HEK293 (cell line): Measurements from ENCODE around the gene MAGEB17.

ENCODE experiments used
- HOXA7 ChIP-seq: sonication (generic); formaldehyde crosslinking; IDR thresholded peaks from 2 replicates; pipeline ENCODE4 v1.8.1; 2022; ENCODE audit warnings: missing genetic modification reagents, borderline replicate concordance
- KLF10 ChIP-seq: fragments of 450-650 bp; IDR thresholded peaks from 2 replicates; pipeline ENCODE4 v1.5.1; 2018; ENCODE audit warnings: missing biosample characterization, mild to moderate bottlenecking, missing genetic modification characterization
- TCF7L2 ChIP-seq: IDR thresholded peaks from 2 replicates; pipeline ENCODE4 v1.6.1; 2011; ENCODE audit warnings: low read depth, mild to moderate bottlenecking, inconsistent platforms, low read length, moderate library complexity, borderline replicate concordance
- YY1 ChIP-seq: fragments of 450-650 bp; formaldehyde crosslinking; IDR thresholded peaks from 2 replicates; pipeline ENCODE4 v1.5.1; 2018; ENCODE audit warnings: missing biosample characterization, missing genetic modification characterization
- ZBTB10 ChIP-seq: fragments of 450-650 bp; formaldehyde crosslinking; IDR thresholded peaks from 2 replicates; pipeline ENCODE4 v1.5.1; 2016; ENCODE audit warnings: missing biosample characterization, missing genetic modification characterization
- ZNF146 ChIP-seq: fragments of 450-650 bp; formaldehyde crosslinking; IDR thresholded peaks from 2 replicates; pipeline ENCODE4 v1.5.1; 2016; ENCODE audit warnings: missing biosample characterization, missing genetic modification characterization
- ZNF274 ChIP-seq, 2 experiments: fragments of 200-500 bp in 1 of 2; fragments of 450-650 bp in 1 of 2; sonication (Bioruptor generic) in 1 of 2; formaldehyde crosslinking in 1 of 2; IDR thresholded peaks; 2 replicates each; pipeline versions ENCODE4 v1.5.1 to v1.6.1; 2014 to 2016; ENCODE audit warnings: borderline replicate concordance in 1 of 2, inconsistent platforms in 1 of 2, low read length in 1 of 2, missing biosample characterization in 1 of 2, missing genetic modification characterization in 1 of 2
- ZNF621 ChIP-seq: fragments of 450-650 bp; formaldehyde crosslinking; IDR thresholded peaks from 2 replicates; pipeline ENCODE4 v1.5.1; 2017; ENCODE audit warnings: missing biosample characterization, missing genetic modification characterization
- ZNF701 ChIP-seq: fragments of 450-650 bp; formaldehyde crosslinking; IDR thresholded peaks from 2 replicates; pipeline ENCODE4 v1.5.1; 2016; ENCODE audit warnings: missing biosample characterization, missing genetic modification characterization
- ZNF843 ChIP-seq: fragments of 450-650 bp; formaldehyde crosslinking; IDR thresholded peaks from 2 replicates; pipeline ENCODE4 v1.5.1; 2016; ENCODE audit warnings: missing biosample characterization, missing genetic modification characterization
- TF ChIP-seq, protein P1 (sequence below): fragments of 450-650 bp; formaldehyde crosslinking; IDR thresholded peaks from 2 replicates; pipeline ENCODE4 v1.5.1; 2016; ENCODE audit warnings: missing biosample characterization, missing genetic modification characterization
- TF ChIP-seq, protein P2 (sequence below): fragments of 450-650 bp; formaldehyde crosslinking; IDR thresholded peaks from 2 replicates; pipeline ENCODE4 v1.5.1; 2016; ENCODE audit warnings: missing biosample characterization, missing genetic modification characterization, borderline replicate concordance
- TF ChIP-seq, protein P3 (sequence below): fragments of 450-650 bp; formaldehyde crosslinking; optimal IDR thresholded peaks from 2 replicates; pipeline ENCODE3; 2016; ENCODE audit warnings: missing biosample characterization, mild to moderate bottlenecking, missing genetic modification characterization

GRCh38 chrX:16164748-16165147 is 2.5 kb upstream of the MAGEB17 start:
- TF ChIP-seq ZNF274 (IDR thresholded peaks at IDR 0.05; ENCODE audit: low read length) (no peak), ZNF274 (tag by site-specific recombination; IDR thresholded peaks at IDR 0.05; ENCODE audit: borderline replicate concordance) (no peak), YY1 (no peak), ZNF146 (tag by site-specific recombination) (no peak), HOXA7 (CRISPR knock-in tag) (no peak), ZNF701 (tag by site-specific recombination) (no peak), KLF10 (no peak), ZNF843 (tag by site-specific recombination) (no peak), ZBTB10 (tag by site-specific recombination) (no peak), ZNF621 (no peak), TCF7L2 (no peak)
- TF ChIP-seq, protein P1, sequence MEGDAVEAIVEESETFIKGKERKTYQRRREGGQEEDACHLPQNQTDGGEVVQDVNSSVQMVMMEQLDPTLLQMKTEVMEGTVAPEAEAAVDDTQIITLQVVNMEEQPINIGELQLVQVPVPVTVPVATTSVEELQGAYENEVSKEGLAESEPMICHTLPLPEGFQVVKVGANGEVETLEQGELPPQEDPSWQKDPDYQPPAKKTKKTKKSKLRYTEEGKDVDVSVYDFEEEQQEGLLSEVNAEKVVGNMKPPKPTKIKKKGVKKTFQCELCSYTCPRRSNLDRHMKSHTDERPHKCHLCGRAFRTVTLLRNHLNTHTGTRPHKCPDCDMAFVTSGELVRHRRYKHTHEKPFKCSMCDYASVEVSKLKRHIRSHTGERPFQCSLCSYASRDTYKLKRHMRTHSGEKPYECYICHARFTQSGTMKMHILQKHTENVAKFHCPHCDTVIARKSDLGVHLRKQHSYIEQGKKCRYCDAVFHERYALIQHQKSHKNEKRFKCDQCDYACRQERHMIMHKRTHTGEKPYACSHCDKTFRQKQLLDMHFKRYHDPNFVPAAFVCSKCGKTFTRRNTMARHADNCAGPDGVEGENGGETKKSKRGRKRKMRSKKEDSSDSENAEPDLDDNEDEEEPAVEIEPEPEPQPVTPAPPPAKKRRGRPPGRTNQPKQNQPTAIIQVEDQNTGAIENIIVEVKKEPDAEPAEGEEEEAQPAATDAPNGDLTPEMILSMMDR (tag by site-specific recombination), result no peak
- TF ChIP-seq, protein P2, sequence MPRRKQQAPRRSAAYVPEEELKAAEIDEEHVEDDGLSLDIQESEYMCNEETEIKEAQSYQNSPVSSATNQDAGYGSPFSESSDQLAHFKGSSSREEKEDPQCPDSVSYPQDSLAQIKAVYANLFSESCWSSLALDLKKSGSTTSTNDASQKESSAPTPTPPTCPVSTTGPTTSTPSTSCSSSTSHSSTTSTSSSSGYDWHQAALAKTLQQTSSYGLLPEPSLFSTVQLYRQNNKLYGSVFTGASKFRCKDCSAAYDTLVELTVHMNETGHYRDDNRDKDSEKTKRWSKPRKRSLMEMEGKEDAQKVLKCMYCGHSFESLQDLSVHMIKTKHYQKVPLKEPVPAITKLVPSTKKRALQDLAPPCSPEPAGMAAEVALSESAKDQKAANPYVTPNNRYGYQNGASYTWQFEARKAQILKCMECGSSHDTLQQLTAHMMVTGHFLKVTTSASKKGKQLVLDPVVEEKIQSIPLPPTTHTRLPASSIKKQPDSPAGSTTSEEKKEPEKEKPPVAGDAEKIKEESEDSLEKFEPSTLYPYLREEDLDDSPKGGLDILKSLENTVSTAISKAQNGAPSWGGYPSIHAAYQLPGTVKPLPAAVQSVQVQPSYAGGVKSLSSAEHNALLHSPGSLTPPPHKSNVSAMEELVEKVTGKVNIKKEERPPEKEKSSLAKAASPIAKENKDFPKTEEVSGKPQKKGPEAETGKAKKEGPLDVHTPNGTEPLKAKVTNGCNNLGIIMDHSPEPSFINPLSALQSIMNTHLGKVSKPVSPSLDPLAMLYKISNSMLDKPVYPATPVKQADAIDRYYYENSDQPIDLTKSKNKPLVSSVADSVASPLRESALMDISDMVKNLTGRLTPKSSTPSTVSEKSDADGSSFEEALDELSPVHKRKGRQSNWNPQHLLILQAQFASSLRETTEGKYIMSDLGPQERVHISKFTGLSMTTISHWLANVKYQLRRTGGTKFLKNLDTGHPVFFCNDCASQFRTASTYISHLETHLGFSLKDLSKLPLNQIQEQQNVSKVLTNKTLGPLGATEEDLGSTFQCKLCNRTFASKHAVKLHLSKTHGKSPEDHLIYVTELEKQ, result no peak
- TF ChIP-seq, protein P3, sequence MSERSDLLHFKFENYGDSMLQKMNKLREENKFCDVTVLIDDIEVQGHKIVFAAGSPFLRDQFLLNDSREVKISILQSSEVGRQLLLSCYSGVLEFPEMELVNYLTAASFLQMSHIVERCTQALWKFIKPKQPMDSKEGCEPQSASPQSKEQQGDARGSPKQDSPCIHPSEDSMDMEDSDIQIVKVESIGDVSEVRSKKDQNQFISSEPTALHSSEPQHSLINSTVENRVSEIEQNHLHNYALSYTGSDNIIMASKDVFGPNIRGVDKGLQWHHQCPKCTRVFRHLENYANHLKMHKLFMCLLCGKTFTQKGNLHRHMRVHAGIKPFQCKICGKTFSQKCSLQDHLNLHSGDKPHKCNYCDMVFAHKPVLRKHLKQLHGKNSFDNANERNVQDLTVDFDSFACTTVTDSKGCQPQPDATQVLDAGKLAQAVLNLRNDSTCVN, result no peak
